ENCODE data around the gene STIMATE. TPM values are rescaled to one million over a fixed set of nuclear protein-coding genes. Genes with fewer than 3 reads are reported as not detected.
A peak's percentile ranks its signal among the peaks of the same experiment; 100 is the strongest.

The STIMATE gene
- total and polyA plus RNA-seq, 4 donors = 14.0 to 24.4 (median 20.9) TPM

- Histone ChIP-seq H3K36me3 (ENCODE audit: control insufficient read depth in 4 of 4, insufficient read depth in 3 of 4, low read depth in 1 of 4, low read length in 3 of 4) (peaks cover 0 to 3% (median 2%) of the 10 kb centered on the region in 4 donors), H3K9me3 (ENCODE audit: control insufficient read depth in 4 of 4, low read length in 3 of 4) (no peaks in the 10 kb centered on the region), H3K9ac (ENCODE audit: low read depth in 1 of 2, low read length in 2 of 2) (no peak overlapping the region), H3K27me3 (ENCODE audit: control insufficient read depth in 4 of 4, insufficient read depth in 4 of 4, low read length in 3 of 4) (no peaks in the 10 kb centered on the region), H3K4me1 (ENCODE audit: control insufficient read depth in 4 of 4, insufficient read depth in 4 of 4, low read length in 3 of 4) (peaks cover 5 to 51% (median 33%) of the 10 kb centered on the region in 4 donors), H3K4me3 (ENCODE audit: low read depth in 1 of 3, low read length in 3 of 3) (no peak overlapping the region), H3K27ac (ENCODE audit: low read depth in 1 of 2, low read length in 2 of 2) (peak overlapping the region; percentile 91 to 97)
- no peak for DNase-seq (ENCODE audit: low spot score)
- WGBS = 95% methylated on average over 12 of the region's 12 CpGs
- peak in 1 of 2 donors; percentile 43 for TF ChIP-seq HNF4A (conservative IDR thresholded peaks at IDR 0.05)
- no peak for TF ChIP-seq JUND (IDR thresholded peaks at IDR 0.05)
These were observed 56.0 kb downstream of the STIMATE start for GRCh38 chr3:52841211-52841980.

- no peak overlapping the region for H3K9ac ChIP-seq (ENCODE audit: low read depth in 1 of 2, low read length in 2 of 2)
- no peak for DNase-seq (ENCODE audit: low spot score)
- peaks cover 0 to 5% (median 2%) of the 10 kb centered on the region in 4 donors for H3K36me3 ChIP-seq (ENCODE audit: control insufficient read depth in 4 of 4, insufficient read depth in 3 of 4, low read depth in 1 of 4, low read length in 3 of 4)
- H3K4me1 ChIP-seq (ENCODE audit: control insufficient read depth in 4 of 4, insufficient read depth in 4 of 4, low read length in 3 of 4) = peaks cover 6 to 48% (median 32%) of the 10 kb centered on the region in 4 donors
- 70% methylated on average over 23 of the region's 23 CpGs for WGBS
- no peak overlapping the region for H3K4me3 ChIP-seq (ENCODE audit: low read depth in 1 of 3, low read length in 3 of 3)
- no peak for TF ChIP-seq REST (IDR thresholded peaks at IDR 0.05)
- peak; percentile 54 for TF ChIP-seq YY1 (IDR thresholded peaks at IDR 0.05)
- TF ChIP-seq CTCF (IDR thresholded peaks at IDR 0.05; ENCODE audit: low read depth, low read length, missing input control) = no peak
- no peak for TF ChIP-seq HNF4G (IDR thresholded peaks at IDR 0.05)
- no peak for TF ChIP-seq JUND (IDR thresholded peaks at IDR 0.05)
- peak; percentile 25 to 44 for TF ChIP-seq HNF4A (conservative IDR thresholded peaks at IDR 0.05)
- no peaks in the 10 kb centered on the region for H3K27me3 ChIP-seq (ENCODE audit: control insufficient read depth in 4 of 4, insufficient read depth in 4 of 4, low read length in 3 of 4)
- peak overlapping the region; percentile 38 to 66 for H3K27ac ChIP-seq (ENCODE audit: low read depth in 1 of 2, low read length in 2 of 2)
- no peaks in the 10 kb centered on the region for H3K9me3 ChIP-seq (ENCODE audit: control insufficient read depth in 4 of 4, low read length in 3 of 4)
These were observed 57.3 kb downstream of the STIMATE start for GRCh38 chr3:52839892-52840545.

DNA sequence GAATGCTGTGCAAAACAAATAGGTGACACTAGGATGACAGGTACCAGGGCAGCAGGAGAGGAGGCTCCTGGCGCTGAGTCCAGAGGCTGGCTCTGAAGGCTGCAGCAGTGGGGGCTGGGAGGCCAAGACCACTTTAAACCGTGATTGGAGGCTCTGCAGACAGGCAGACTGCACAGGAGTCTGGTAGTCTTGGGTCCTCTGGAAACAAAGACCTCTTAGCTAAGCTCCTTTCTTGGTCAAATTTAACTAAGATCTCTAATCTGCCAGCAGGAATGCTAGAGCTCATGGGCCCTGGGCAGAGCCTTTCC is 58.1 kb downstream of the STIMATE start:
- no peak overlapping the region for H3K4me3 ChIP-seq (ENCODE audit: low read depth in 1 of 3, low read length in 3 of 3)
- DNase-seq (ENCODE audit: low spot score) = no peak
- H3K27ac ChIP-seq (ENCODE audit: low read depth in 1 of 2, low read length in 2 of 2) = peak overlapping the region in 1 of 2 donors; percentile 30
- peaks cover 0 to 5% (median 2%) of the 10 kb centered on the region in 4 donors for H3K36me3 ChIP-seq (ENCODE audit: control insufficient read depth in 4 of 4, insufficient read depth in 3 of 4, low read depth in 1 of 4, low read length in 3 of 4)
- no peak overlapping the region for H3K9ac ChIP-seq (ENCODE audit: low read depth in 1 of 2, low read length in 2 of 2)
- H3K4me1 ChIP-seq (ENCODE audit: control insufficient read depth in 4 of 4, insufficient read depth in 4 of 4, low read length in 3 of 4) = peaks cover 8 to 55% (median 34%) of the 10 kb centered on the region in 4 donors
- no peaks in the 10 kb centered on the region for H3K9me3 ChIP-seq (ENCODE audit: control insufficient read depth in 4 of 4, low read length in 3 of 4)
- H3K27me3 ChIP-seq (ENCODE audit: control insufficient read depth in 4 of 4, insufficient read depth in 4 of 4, low read length in 3 of 4) = no peaks in the 10 kb centered on the region
- TF ChIP-seq SP1 (IDR thresholded peaks at IDR 0.05) (no peak), CTCF (IDR thresholded peaks at IDR 0.05; ENCODE audit: low read depth, low read length, missing input control) (no peak), EGR1 (IDR thresholded peaks at IDR 0.05; ENCODE audit: low read depth in 2 of 2) (no peak), FOXA1 (IDR thresholded peaks at IDR 0.05) (no peak)
- 86% methylated on average over 2 of the region's 2 CpGs for WGBS
